Endothelial cell of umbilical vein (primary cell): ENCODE measurements around the gene PTPN20. TPM values are rescaled to one million over a fixed set of nuclear protein-coding genes. Genes with fewer than 3 reads are reported as not detected.

ENCODE experiments used
- BruUV-seq: library from RNA; stranded (reverse); fragments of 400-500 nt; replicated peaks from 2 replicates; lab custom pipeline; 2021; lab: Mats Ljungman, UMichigan
- CTCF ChIA-PET: fragments of 300-600, 350-600 bp; sonication (Branson Sonifier 250); formaldehyde crosslinking; loops from one replicate; lab custom pipeline; 2021; ENCODE audit warnings: antibody characterized with exemption, inconsistent platforms; lab: Charles Lee
- POLR2A ChIA-PET: fragments of 300-600, 350-600 bp; sonication (Branson Sonifier 250); formaldehyde crosslinking; loops from one replicate; lab custom pipeline; 2021; ENCODE audit warnings: antibody characterized with exemption, inconsistent platforms; lab: Charles Lee
- DNase-seq: peaks from one replicate; pipeline ENCODE4 v3.0.0-alpha.2; 2011; ENCODE audit warnings: low read depth, low spot score
- FAIRE-seq: peaks from 2 replicates; lab custom pipeline; 2011; peaks lifted over from hg19 to GRCh38; lab: Jason Lieb, UNC
- H2AFZ ChIP-seq: 2 replicates; pipeline ENCODE4 v1.6.0; 2012; ENCODE audit warnings: low read depth, low read length, control low read depth, inconsistent platforms
- H3K27ac ChIP-seq: 2 replicates; pipeline ENCODE4 v1.5.1; 2011; ENCODE audit warnings: low read depth, mild to moderate bottlenecking, control low read depth, low read length, moderate library complexity; ENCODE audit not compliant: insufficient read depth
- H3K27me3 ChIP-seq, 2 experiments: 2 replicates each; pipeline versions ENCODE4 v1.6.0 to v1.6.1; 2011; ENCODE audit warnings: low read length in 2 of 2, mixed read lengths in 1 of 2; ENCODE audit not compliant: control insufficient read depth in 2 of 2, insufficient read depth in 2 of 2
- H3K36me3 ChIP-seq, 2 experiments: 2 replicates in 1 of 2; 3 replicates in 1 of 2; pipeline ENCODE4 v1.5.1; 2011; ENCODE audit warnings: low read length in 2 of 2, mild to moderate bottlenecking in 1 of 2, moderate library complexity in 1 of 2; ENCODE audit not compliant: control insufficient read depth in 2 of 2, insufficient read depth in 2 of 2; ENCODE audit errors: extremely low read depth in 1 of 2
- H3K4me1 ChIP-seq: 3 replicates; pipeline ENCODE4 v1.5.1; 2011; ENCODE audit warnings: mild to moderate bottlenecking, low read length; ENCODE audit not compliant: control insufficient read depth, insufficient read depth; ENCODE audit errors: extremely low read depth
- H3K4me2 ChIP-seq: 2 replicates; pipeline ENCODE4 v1.6.1; 2011; ENCODE audit warnings: low read length, control low read depth, mixed read lengths; ENCODE audit not compliant: insufficient read depth
- H3K4me3 ChIP-seq, 3 experiments: fragments of 200-600 bp in 1 of 3; sonication (generic), shearing (Covaris generic) in 1 of 3; replicated peaks in 1 of 3; 2 replicates each; pipeline ENCODE4 v1.5.1; 2011 to 2016; ENCODE audit warnings: control low read depth in 3 of 3, low read length in 3 of 3, mild to moderate bottlenecking in 2 of 3, inconsistent platforms in 1 of 3, low read depth in 1 of 3, moderate library complexity in 1 of 3; ENCODE audit not compliant: insufficient read depth in 1 of 3
- H3K79me2 ChIP-seq: 2 replicates; pipeline ENCODE4 v1.6.0; 2012; ENCODE audit warnings: low read length, inconsistent platforms; ENCODE audit not compliant: control insufficient read depth, insufficient read depth
- H3K9ac ChIP-seq: replicated peaks from 2 replicates; pipeline ENCODE3; 2011; ENCODE audit warnings: low read length, control low read depth; ENCODE audit not compliant: insufficient read depth; ENCODE audit errors: extremely low read depth
- H3K9me1 ChIP-seq: replicated peaks from 3 replicates; pipeline ENCODE4 v1.6.0; 2011; ENCODE audit warnings: mild to moderate bottlenecking, low read length; ENCODE audit not compliant: control insufficient read depth, insufficient read depth; ENCODE audit errors: extremely low read depth
- H3K9me3 ChIP-seq: replicated peaks from 2 replicates; pipeline ENCODE4 v1.5.1; 2012; ENCODE audit warnings: low read length, inconsistent platforms; ENCODE audit not compliant: control insufficient read depth, insufficient read depth
- H4K20me1 ChIP-seq: replicated peaks from 2 replicates; pipeline ENCODE3; 2011; ENCODE audit warnings: mild to moderate bottlenecking, low read length; ENCODE audit not compliant: control insufficient read depth, insufficient read depth; ENCODE audit errors: extremely low read depth
- EZH2 ChIP-seq: IDR thresholded peaks from 2 replicates; pipeline ENCODE4 v1.6.1; 2012; ENCODE audit warnings: borderline replicate concordance, low read depth, mild to moderate bottlenecking, moderate library complexity, low read length, inconsistent platforms; ENCODE audit not compliant: severe bottlenecking
- FOS ChIP-seq: IDR thresholded peaks from 2 replicates; pipeline ENCODE4 v1.6.1; 2011; ENCODE audit warnings: mild to moderate bottlenecking, low read length, moderate library complexity, borderline replicate concordance; ENCODE audit not compliant: insufficient read depth
- GATA2 ChIP-seq: IDR thresholded peaks from 2 replicates; pipeline ENCODE4 v1.7.0; 2011; ENCODE audit warnings: low read depth, mild to moderate bottlenecking, moderate library complexity, mixed read lengths, low read length; ENCODE audit not compliant: insufficient read length, insufficient read depth
- JUN ChIP-seq: IDR thresholded peaks from 2 replicates; pipeline ENCODE4 v1.6.1; 2011; ENCODE audit warnings: borderline replicate concordance, low read depth; ENCODE audit not compliant: insufficient read length, insufficient read depth
- MYC ChIP-seq: IDR thresholded peaks from one replicate; pipeline ENCODE4 v1.6.1; 2011; ENCODE audit warnings: mild to moderate bottlenecking, low read depth, low read length
- POLR2A ChIP-seq: IDR thresholded peaks from 2 replicates; pipeline ENCODE4 v1.6.1; 2012; ENCODE audit warnings: low read depth, mild to moderate bottlenecking, control low read depth, low read length
- POLR2AphosphoS5 ChIP-seq: IDR thresholded peaks from 2 replicates; pipeline ENCODE4 v1.6.1; 2012; ENCODE audit warnings: low read depth, mild to moderate bottlenecking, control low read depth, low read length, moderate library complexity; ENCODE audit not compliant: insufficient read depth
- dilution Hi-C: fragments of 300-500 bp; cut with MboI; formaldehyde crosslinking; loops from one replicate; pipeline ENCODE4 v1.15.0; 2019; ENCODE audit warnings: low sequenced_read_pairs; ENCODE audit not compliant: extremely low pct_ligation_motif_present
- intact Hi-C: fragments of 100-400 bp; cut with micrococcal nuclease; formaldehyde crosslinking; loops from one replicate; pipeline ENCODE4 v1.10.0; 2022
- polyA plus RNA-seq, 4 experiments: library from polyadenylated mRNA; depleted of rRNA in 3 of 4; stranded (reverse) in 3 of 4; unstranded in 1 of 4; fragments of >200 nt; gene quantifications; 2 replicates each; pipeline versions ENCODE4 v1.2.1 to v1.2.3, GENCODE V29; 2011 to 2012; ENCODE audit warnings: missing spikeins in 1 of 4
- total RNA-seq: library from RNA; stranded (reverse); gene quantifications from 2 replicates; pipeline ENCODE4 v1.2.3, GENCODE V29; 2021
- TF ChIP-seq, protein P1 (sequence below), 2 donors: IDR thresholded peaks; 1 replicate in 1 of 2; 2 replicates in 1 of 2; pipeline ENCODE4 v1.5.1; 2011; ENCODE audit warnings: low read length in 2 of 2, mild to moderate bottlenecking in 2 of 2, moderate library complexity in 2 of 2, control low read depth in 1 of 2, inconsistent platforms in 1 of 2, low read depth in 1 of 2; ENCODE audit not compliant: insufficient read depth in 1 of 2; ENCODE audit errors: extremely low read depth in 1 of 2
- TF ChIP-seq, protein P2 (sequence below): IDR thresholded peaks from 2 replicates; pipeline ENCODE4 v1.6.1; 2011; ENCODE audit not compliant: insufficient read depth, insufficient read length

PTPN20 gene
- total and polyA plus RNA-seq, 2 donors (not counting 3 experiments of a cell fraction or from before 2014, with no cell fraction given) = 0.27 TPM; not detected in 1

- ChIA-PET POLR2A (no interaction called here), CTCF (interaction anchor here (1.4 to 1.8 kb wide), 3 partner anchors 27 to 342 kb away, joined by 4 to 7 read pairs (median 4); no protein-coding TSS in a partner anchor)
- Histone ChIP-seq H3K4me1 (no peaks in the 10 kb centered on the region), H3K4me2 (no peak overlapping the region), H3K9ac (no peak overlapping the region), H3K9me3 (no peaks in the 10 kb centered on the region), H3K36me3 (no peaks in the 10 kb centered on the region), H2AFZ (no peak overlapping the region), H3K79me2 (no peaks in the 10 kb centered on the region), H3K27ac (no peak overlapping the region), H4K20me1 (no peaks in the 10 kb centered on the region), H3K4me3 (no peak overlapping the region), H3K9me1 (no peaks in the 10 kb centered on the region), H3K27me3 (peaks cover 0 to 4% of the 10 kb centered on the region in 2 experiments)
- DNase-seq (no peak), FAIRE-seq (no peak)
- no TSS peak for BruUV-seq
- intact Hi-C loops = no loop called here
- dilution Hi-C loops = no loop called here
- TF ChIP-seq GATA2 = no peak
- no peak for TF ChIP-seq MYC
- TF ChIP-seq POLR2A = no peak
- TF ChIP-seq, protein P1, sequence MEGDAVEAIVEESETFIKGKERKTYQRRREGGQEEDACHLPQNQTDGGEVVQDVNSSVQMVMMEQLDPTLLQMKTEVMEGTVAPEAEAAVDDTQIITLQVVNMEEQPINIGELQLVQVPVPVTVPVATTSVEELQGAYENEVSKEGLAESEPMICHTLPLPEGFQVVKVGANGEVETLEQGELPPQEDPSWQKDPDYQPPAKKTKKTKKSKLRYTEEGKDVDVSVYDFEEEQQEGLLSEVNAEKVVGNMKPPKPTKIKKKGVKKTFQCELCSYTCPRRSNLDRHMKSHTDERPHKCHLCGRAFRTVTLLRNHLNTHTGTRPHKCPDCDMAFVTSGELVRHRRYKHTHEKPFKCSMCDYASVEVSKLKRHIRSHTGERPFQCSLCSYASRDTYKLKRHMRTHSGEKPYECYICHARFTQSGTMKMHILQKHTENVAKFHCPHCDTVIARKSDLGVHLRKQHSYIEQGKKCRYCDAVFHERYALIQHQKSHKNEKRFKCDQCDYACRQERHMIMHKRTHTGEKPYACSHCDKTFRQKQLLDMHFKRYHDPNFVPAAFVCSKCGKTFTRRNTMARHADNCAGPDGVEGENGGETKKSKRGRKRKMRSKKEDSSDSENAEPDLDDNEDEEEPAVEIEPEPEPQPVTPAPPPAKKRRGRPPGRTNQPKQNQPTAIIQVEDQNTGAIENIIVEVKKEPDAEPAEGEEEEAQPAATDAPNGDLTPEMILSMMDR (IDR thresholded peaks at IDR 0.05; ENCODE audit: extremely low read depth in 1 of 2, insufficient read depth in 1 of 2, low read depth in 1 of 2, low read length in 2 of 2) = no peak
- TF ChIP-seq, protein P2, sequence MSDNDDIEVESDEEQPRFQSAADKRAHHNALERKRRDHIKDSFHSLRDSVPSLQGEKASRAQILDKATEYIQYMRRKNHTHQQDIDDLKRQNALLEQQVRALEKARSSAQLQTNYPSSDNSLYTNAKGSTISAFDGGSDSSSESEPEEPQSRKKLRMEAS = no peak
- TF ChIP-seq JUN = no peak
- no peak for TF ChIP-seq FOS
- TF ChIP-seq EZH2 = no peak
- no peak for TF ChIP-seq POLR2AphosphoS5
These were observed 87.0 kb downstream of the PTPN20 start for GRCh38 chr10:46998192-46998591.
